SU-DHL-6 (cell line): ENCODE results near the gene HTN3.
"Not testable (repeated sequence)": the region's sequence is repeated elsewhere in the genome, so short reads cannot be mapped to it uniquely, and the experiment has no call there.

ENCODE experiments used
- EZH2phosphoT487 ChIP-seq: fragments of 200-600 bp; sonication (generic), shearing (Covaris generic); conservative IDR thresholded peaks from 2 replicates; pipeline ENCODE4 v1.6.1; 2018; ENCODE audit warnings: mild to moderate bottlenecking, antibody characterized with exemption, low read length, moderate library complexity, mixed read lengths
- TF ChIP-seq, protein P1 (sequence below): fragments of 200-600 bp; sonication (generic); IDR thresholded peaks from one replicate; pipeline ENCODE4 v1.5.1; 2017; ENCODE audit warnings: antibody characterized with exemption, mild to moderate bottlenecking, low read length, moderate library complexity; ENCODE audit not compliant: insufficient read depth, poor library complexity, severe bottlenecking

GRCh38 chr4:70019006-70019405, 9.3 kb upstream of the HTN3 start:
- TF ChIP-seq, protein P1, sequence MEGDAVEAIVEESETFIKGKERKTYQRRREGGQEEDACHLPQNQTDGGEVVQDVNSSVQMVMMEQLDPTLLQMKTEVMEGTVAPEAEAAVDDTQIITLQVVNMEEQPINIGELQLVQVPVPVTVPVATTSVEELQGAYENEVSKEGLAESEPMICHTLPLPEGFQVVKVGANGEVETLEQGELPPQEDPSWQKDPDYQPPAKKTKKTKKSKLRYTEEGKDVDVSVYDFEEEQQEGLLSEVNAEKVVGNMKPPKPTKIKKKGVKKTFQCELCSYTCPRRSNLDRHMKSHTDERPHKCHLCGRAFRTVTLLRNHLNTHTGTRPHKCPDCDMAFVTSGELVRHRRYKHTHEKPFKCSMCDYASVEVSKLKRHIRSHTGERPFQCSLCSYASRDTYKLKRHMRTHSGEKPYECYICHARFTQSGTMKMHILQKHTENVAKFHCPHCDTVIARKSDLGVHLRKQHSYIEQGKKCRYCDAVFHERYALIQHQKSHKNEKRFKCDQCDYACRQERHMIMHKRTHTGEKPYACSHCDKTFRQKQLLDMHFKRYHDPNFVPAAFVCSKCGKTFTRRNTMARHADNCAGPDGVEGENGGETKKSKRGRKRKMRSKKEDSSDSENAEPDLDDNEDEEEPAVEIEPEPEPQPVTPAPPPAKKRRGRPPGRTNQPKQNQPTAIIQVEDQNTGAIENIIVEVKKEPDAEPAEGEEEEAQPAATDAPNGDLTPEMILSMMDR: not testable (repeated sequence)
- not testable (repeated sequence) for TF ChIP-seq EZH2phosphoT487
